Activated CD4-positive, alpha-beta T cell treated with anti-CD3 and anti-CD28 coated beads, Interleukin-2, amount 10 ng/mL, durations not matched to agents 7 days and 5 days (primary cell): ENCODE results near the gene PDE4D. TPM values are rescaled to one million over a fixed set of nuclear protein-coding genes. Genes with fewer than 3 reads are reported as not detected.
A peak's percentile ranks its signal among the peaks of the same experiment; 100 is the strongest.
"Not testable (repeated sequence)": the region's sequence is repeated elsewhere in the genome, so short reads cannot be mapped to it uniquely, and the experiment has no call there.

Source experiments
- CTCF ChIA-PET: fragments of 350-600 bp; sonication (Branson Sonifier 250); formaldehyde crosslinking; loops from one replicate; lab custom pipeline; 2021; ENCODE audit warnings: antibody characterized with exemption; lab: Charles Lee
- POLR2A ChIA-PET: fragments of 350-600 bp; sonication (Branson Sonifier 250); formaldehyde crosslinking; loops from one replicate; lab custom pipeline; 2021; ENCODE audit warnings: antibody characterized with exemption; lab: Charles Lee
- DNase-seq: peaks from one replicate; pipeline ENCODE4 v3.0.0-alpha.2; 2020
- H3K27ac Mint-ChIP-seq: one replicate; pipeline ENCODE4 v1.8.0; 2021; ENCODE audit warnings: mild to moderate bottlenecking, moderate library complexity, mixed read lengths
- H3K27me3 Mint-ChIP-seq: one replicate; pipeline ENCODE4 v1.8.0; 2021; ENCODE audit warnings: mixed read lengths
- H3K36me3 Mint-ChIP-seq: one replicate; pipeline ENCODE4 v1.8.0; 2021; ENCODE audit warnings: low read depth, mixed read lengths
- H3K4me1 Mint-ChIP-seq: one replicate; pipeline ENCODE4 v1.8.0; 2021; ENCODE audit warnings: mixed read lengths
- H3K4me3 Mint-ChIP-seq: one replicate; pipeline ENCODE4 v1.8.0; 2021; ENCODE audit warnings: mild to moderate bottlenecking, moderate library complexity, mixed read lengths
- H3K9me3 Mint-ChIP-seq: one replicate; pipeline ENCODE4 v1.8.0; 2021; ENCODE audit warnings: mixed read lengths
- total RNA-seq, 2 experiments: library from RNA; stranded (reverse); gene quantifications; one replicate each; pipeline ENCODE4 v1.2.3, GENCODE V29; 2021

The PDE4D gene
- total RNA-seq, 2 experiments from 2014 or later, result 62.0 to 67.8 TPM

DNA sequence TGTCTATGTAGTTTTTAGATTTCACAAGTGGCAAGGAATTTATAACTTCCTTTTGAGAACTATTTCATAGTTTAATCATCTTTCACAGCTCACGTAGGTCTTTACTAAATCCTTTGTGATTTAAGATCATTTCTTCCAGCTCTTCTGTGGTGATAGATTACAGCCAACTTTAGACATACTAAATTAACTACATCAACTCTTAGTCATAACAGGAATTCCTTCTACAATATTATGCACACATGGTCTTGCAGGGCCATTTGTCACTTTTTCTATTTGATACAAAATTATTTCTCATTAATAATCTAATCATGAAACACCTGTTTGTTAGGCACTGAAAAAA lies 208.4 kb downstream of the PDE4D start:
- Mint-ChIP-seq H3K4me3 (no peak overlapping the region), H3K36me3 (no peaks in the 10 kb centered on the region), H3K9me3 (no peaks in the 10 kb centered on the region), H3K27me3 (peaks cover 10% of the 10 kb centered on the region), H3K4me1 (no peaks in the 10 kb centered on the region), H3K27ac (no peak overlapping the region)
- no peak for DNase-seq
- CTCF ChIA-PET, result no interaction called here
- POLR2A ChIA-PET, result no interaction called here

DNA sequence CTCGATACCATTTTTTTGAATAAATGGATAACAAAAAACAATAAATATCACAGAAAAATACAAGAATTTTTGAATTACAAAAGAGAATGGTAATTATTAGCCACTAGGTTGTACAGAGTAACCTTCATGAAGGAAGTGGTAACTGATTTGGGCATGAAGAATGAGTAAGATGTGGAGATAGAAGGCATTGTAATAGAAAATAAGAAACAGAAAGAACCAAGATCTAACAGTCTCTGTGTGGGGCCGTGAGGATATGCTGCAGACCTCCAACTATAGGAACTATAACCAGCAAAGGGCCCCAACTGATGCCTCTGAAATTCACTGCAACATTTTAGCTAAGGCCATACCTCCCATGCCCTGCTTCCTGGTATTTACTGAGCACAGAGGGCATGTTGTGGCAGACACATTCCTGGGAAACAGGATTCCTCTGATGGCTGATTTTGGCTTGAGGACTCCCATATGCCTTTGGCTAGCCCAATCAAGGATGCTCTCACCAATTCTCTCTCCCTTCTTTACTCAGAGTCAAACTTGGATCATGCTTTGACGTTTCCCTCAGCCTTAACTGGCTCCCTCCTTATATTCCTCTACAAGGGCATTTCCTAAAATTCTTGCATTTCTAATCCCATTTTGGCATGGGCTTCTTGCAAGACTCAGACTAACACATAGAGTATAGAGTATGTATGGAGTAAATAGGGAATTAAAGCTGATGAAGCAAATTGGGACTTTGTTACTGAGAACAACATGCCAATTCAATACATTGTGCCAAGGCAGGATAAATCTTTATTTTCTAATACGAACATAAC lies 208.9 kb downstream of the PDE4D start:
- POLR2A ChIA-PET, result no interaction called here
- no peaks in the 10 kb centered on the region for H3K4me1 Mint-ChIP-seq
- H3K4me3 Mint-ChIP-seq, result no peak overlapping the region
- no peaks in the 10 kb centered on the region for H3K36me3 Mint-ChIP-seq
- H3K27me3 Mint-ChIP-seq, result peaks cover 10% of the 10 kb centered on the region
- H3K9me3 Mint-ChIP-seq, result no peaks in the 10 kb centered on the region
- H3K27ac Mint-ChIP-seq, result no peak overlapping the region
- no peak for DNase-seq
- CTCF ChIA-PET, result no interaction called here

DNA sequence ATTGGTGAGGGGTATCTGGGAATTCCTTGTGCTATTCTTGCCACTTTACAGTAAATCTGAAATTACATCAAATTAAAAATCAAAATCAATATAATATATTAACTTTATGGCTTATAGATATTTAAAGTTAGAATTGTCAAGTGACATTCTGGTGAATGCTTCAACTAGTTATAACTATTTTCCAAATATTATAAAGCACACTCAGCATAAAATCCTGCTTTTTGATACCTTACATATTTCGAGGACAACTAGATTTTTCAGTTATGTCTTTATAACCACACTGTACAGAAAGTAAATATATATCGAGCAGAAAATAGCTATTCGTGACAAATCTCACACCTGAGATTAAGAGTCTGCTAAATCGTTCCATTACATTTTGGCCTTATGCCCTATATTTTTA lies 210.2 kb downstream of the PDE4D start:
- Mint-ChIP-seq H3K9me3 (no peaks in the 10 kb centered on the region), H3K4me3 (no peak overlapping the region), H3K27ac (no peak overlapping the region), H3K27me3 (peaks cover 14% of the 10 kb centered on the region), H3K4me1 (no peaks in the 10 kb centered on the region), H3K36me3 (no peaks in the 10 kb centered on the region)
- POLR2A ChIA-PET, result no interaction called here
- no peak for DNase-seq
- CTCF ChIA-PET, result no interaction called here

DNA sequence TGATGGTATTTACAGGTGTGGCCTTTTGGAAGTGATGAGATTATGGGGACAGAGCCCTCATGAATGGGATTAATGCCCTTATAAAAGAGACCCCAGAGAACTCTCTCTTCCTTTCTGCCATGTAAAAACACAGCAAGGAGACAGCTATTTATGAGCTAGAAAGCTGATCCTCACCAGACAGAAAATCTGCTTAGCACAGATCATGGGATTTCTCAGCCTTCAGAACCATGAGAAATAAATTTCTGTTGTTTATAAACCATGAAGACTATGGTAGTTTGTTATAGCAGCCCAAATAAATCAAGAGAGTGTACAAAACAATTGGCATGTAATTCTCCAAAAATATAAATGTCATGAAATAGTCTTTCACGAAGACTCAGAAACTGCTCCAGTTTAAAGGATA lies 211.0 kb downstream of the PDE4D start:
- H3K4me1 Mint-ChIP-seq, result no peaks in the 10 kb centered on the region
- H3K9me3 Mint-ChIP-seq, result no peaks in the 10 kb centered on the region
- H3K36me3 Mint-ChIP-seq, result no peaks in the 10 kb centered on the region
- ChIA-PET CTCF (interaction anchor here (0.9 kb wide), 1 partner anchor 17 kb away, joined by 3 read pairs; no protein-coding TSS in a partner anchor), POLR2A (no interaction called here)
- no peak overlapping the region for H3K27ac Mint-ChIP-seq
- H3K4me3 Mint-ChIP-seq, result no peak overlapping the region
- H3K27me3 Mint-ChIP-seq, result peaks cover 14% of the 10 kb centered on the region
- DNase-seq, result no peak

DNA sequence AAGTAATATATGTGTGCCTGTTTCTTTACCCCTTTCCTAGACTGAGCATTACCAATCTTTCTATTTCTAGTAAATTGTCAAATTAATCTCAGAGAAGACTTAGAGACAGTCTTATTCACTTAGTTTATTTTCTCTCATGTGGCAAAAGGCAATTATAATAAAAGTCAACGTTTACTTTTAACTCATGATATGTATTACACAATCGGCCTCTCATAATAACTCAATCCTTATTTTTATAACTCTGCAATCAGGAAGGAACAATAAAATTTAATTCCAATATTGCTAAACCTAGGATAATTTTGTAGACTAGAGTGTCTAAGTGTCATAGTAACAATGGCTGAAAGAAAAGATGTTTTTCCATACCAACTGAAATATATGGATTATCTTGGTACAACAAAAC lies 214.6 kb downstream of the PDE4D start:
- no peaks in the 10 kb centered on the region for H3K36me3 Mint-ChIP-seq
- no peaks in the 10 kb centered on the region for H3K4me1 Mint-ChIP-seq
- no peaks in the 10 kb centered on the region for H3K9me3 Mint-ChIP-seq
- ChIA-PET POLR2A (no interaction called here), CTCF (no interaction called here)
- H3K27me3 Mint-ChIP-seq, result peaks cover 18% of the 10 kb centered on the region
- no peak overlapping the region for H3K27ac Mint-ChIP-seq
- DNase-seq, result no peak
- no peak overlapping the region for H3K4me3 Mint-ChIP-seq

DNA sequence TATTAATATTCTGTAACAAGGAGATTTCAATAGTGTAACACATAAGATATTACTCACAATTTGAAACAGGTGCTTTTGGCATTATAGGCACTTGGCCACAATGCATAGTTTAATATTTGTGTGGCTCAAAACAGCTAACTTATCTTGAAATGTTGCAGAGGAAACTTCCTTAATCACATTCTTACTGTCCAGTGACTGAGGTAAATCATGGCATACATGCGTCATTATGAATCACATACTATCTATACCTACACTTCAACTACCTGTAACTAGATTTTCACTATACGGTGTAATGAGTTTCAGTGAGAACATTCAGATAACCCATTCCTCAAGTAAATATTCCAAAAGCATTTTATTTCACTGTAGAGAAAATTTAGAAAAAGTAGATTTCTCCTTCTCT lies 218.8 kb downstream of the PDE4D start:
- ChIA-PET CTCF (no interaction called here), POLR2A (no interaction called here)
- Mint-ChIP-seq H3K27me3 (peaks cover 17% of the 10 kb centered on the region), H3K4me3 (no peak overlapping the region), H3K4me1 (no peaks in the 10 kb centered on the region), H3K27ac (no peak overlapping the region), H3K36me3 (no peaks in the 10 kb centered on the region), H3K9me3 (no peaks in the 10 kb centered on the region)
- DNase-seq, result no peak

DNA sequence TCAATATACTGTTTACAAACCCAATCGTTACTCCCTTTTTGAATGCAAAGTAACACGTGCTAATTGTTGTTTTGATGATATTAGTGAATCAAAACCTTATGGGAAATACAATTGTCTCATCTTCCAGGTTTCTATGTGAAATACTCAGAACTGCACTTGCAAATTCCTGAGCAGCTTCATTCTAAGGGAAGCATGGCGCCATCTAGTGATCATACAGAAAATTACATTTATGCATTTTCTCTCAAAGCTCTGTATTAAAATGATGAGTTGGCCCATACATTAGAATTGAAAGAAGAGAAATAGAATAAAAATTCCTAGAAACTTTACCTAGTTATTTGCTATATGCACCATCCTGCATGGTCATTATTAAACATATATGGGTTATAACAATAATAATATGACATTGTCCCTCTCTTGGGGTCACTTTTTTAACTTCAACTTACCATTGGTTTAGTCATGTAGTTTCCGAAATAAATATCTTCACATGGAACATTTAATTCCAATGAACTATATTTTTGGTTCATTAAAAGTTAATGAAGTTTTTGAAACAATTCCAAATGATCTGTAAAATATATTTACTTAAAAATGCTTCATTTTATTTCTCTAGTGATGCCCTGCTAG lies 220.0 kb downstream of the PDE4D start:
- Mint-ChIP-seq H3K4me1 (no peaks in the 10 kb centered on the region), H3K36me3 (no peaks in the 10 kb centered on the region), H3K4me3 (no peak overlapping the region), H3K27ac (no peak overlapping the region), H3K9me3 (no peaks in the 10 kb centered on the region), H3K27me3 (peaks cover 10% of the 10 kb centered on the region)
- POLR2A ChIA-PET, result no interaction called here
- peak; percentile 17 for DNase-seq
- CTCF ChIA-PET, result interaction anchor here (0.7 to 1.4 kb wide), 4 partner anchors 13 to 284 kb away, joined by 3 to 7 read pairs (median 4); no protein-coding TSS in a partner anchor

DNA sequence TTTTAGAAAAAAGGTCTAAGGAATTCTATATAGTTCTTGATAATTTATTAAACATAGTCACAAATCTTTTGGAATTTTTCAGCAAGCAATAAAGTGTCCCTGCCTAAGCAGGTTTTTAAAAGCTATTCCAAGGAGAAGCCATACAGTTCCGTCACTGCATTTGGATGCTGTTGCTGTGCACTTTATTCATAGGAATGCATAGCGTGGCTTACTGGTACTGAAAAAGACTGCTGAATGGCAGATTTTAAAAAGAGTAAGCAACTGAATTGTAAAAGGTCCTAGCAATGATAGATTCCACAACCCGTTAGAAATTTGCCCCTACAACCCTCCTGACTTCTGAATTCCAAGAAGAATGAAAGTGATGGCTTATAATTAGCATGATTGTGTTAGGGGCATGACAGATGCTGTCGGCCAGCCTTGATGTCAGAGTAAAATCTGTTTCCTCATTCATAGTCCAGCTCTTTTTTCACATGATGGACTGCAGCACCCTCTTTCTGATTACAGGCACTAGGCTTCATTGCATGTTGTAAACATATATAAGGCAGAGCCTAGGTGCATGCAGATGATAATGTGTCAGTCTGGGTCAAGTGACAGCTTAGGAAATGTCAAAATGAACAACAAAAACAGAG lies 227.0 kb downstream of the PDE4D start:
- Mint-ChIP-seq H3K4me3 (no peak overlapping the region), H3K4me1 (peaks cover 9% of the 10 kb centered on the region), H3K27ac (no peak overlapping the region), H3K9me3 (no peaks in the 10 kb centered on the region), H3K36me3 (no peaks in the 10 kb centered on the region), H3K27me3 (no peaks in the 10 kb centered on the region)
- no peak for DNase-seq
- POLR2A ChIA-PET, result no interaction called here
- CTCF ChIA-PET, result no interaction called here

DNA sequence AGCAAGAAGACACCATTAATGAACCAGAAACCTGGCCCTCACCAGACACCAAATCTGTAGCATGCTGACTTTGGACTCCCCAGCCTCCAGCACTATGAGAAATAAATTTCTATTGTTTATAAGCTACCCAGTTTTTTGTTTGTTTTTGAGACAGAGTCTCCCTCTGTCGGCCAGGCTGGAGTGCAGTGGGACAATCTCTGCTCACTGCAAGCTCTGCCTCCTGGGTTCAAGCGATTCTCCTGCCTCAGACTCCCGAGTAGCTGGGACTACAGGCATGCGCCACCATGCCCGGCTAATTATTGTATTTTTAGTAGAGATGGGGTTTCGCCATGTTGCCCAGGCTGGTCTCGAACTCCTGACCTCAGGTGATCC lies 227.7 kb downstream of the PDE4D start:
- H3K9me3 Mint-ChIP-seq, H3K27ac Mint-ChIP-seq, POLR2A ChIA-PET, H3K36me3 Mint-ChIP-seq, H3K27me3 Mint-ChIP-seq, H3K4me3 Mint-ChIP-seq, DNase-seq: not testable (repeated sequence)
- CTCF ChIA-PET, result interaction anchor here (0.7 kb wide), 1 partner anchor 17 kb away, joined by 3 read pairs; no protein-coding TSS in a partner anchor
- H3K4me1 Mint-ChIP-seq, result peaks cover 12% of the 10 kb centered on the region

DNA sequence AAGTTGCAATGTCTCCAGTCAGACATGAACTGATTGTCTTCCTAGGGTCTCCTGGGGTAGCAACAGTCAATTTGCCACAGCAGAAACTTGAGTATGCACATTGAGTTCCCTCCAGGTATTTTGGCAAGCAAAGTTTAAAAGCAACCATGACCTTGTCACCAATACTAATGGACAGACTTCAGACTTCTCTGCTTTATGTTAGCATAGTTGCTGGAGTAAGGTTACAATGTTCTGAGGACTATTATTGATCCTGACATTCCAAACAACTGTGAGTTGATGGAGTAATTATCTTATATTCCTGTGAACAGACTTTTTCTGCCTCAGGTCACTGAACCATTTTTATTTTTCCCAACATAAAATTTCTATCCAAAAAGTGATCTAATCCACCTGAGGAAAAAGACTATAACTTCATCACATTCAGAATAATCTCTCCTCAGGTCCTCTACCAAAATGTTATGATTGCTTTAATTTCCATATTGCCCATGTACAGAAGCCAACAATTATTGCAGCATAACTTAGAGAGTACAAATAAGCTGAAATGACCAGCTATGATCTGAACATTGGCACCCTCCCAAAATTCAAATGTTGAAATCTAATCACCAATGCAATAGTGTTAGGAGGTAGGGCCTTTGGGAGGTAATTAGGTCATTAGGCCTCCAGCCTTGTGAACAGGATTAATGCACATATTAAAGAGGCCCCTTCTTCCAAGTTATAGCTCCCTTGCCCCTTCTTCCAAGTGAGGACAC lies 228.3 kb downstream of the PDE4D start:
- Mint-ChIP-seq H3K4me1 (peaks cover 16% of the 10 kb centered on the region), H3K36me3 (no peaks in the 10 kb centered on the region), H3K4me3 (no peak overlapping the region), H3K9me3 (no peaks in the 10 kb centered on the region), H3K27ac (no peak overlapping the region), H3K27me3 (no peaks in the 10 kb centered on the region)
- DNase-seq, result no peak
- ChIA-PET POLR2A (no interaction called here), CTCF (interaction anchor here (0.7 to 0.9 kb wide), 2 partner anchors 17 to 59 kb away, joined by 3 read pairs; no protein-coding TSS in a partner anchor)

DNA sequence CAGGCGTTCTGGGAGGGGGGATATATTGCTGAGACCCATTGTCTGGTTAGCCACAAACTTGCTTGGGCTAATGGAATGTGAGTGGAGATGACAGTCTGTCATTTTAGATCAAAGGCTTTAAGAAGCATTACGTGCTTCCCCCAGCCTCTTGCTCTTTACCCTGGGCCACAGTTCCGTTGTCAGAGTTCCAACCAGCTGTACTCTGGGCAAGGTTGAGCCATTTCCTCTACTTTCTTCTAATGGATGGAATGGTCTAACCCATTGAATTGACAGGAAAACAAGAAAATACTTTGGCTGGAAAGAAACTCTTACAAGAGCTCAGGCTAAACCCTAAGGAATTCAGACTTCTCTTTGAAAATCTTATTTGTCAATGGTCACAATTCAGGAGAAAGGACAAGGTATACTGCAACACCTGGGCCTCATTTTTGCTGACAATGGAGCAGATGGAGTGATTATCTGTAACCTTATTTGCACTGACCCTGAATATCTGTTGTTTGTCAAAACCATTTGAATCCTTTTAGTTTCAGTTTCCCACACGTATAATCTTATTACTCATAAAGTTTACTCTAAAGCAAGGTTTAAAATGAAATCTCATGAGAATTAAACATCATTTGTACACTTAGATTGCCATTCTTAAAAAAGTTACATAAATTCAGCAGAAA lies 231.4 kb downstream of the PDE4D start:
- CTCF ChIA-PET, result interaction anchor here (0.6 kb wide), 1 partner anchor 31 kb away, joined by 3 read pairs; no protein-coding TSS in a partner anchor
- Mint-ChIP-seq H3K27ac (peak overlapping the region; percentile 42), H3K36me3 (no peaks in the 10 kb centered on the region), H3K9me3 (no peaks in the 10 kb centered on the region), H3K4me3 (no peak overlapping the region), H3K27me3 (no peaks in the 10 kb centered on the region), H3K4me1 (peaks cover 18% of the 10 kb centered on the region)
- no peak for DNase-seq
- POLR2A ChIA-PET, result no interaction called here

DNA sequence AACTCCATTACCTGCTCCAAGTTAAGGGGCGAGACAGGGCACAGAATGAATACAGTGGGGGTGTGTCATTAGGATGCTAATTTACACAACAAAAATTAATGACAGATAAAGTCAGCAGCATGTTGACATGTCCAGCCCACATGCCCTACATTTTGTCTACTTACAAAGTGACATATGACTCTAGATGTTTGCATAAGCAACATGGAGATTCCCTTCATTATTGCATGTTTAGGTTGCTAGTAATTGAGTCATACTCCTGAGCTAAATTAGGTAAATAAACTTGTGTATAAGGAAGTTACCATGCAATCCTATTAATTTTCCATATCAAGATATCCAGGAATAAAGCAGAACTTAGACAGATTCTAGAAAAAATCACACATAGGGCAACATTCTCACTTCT lies 232.2 kb downstream of the PDE4D start:
- Mint-ChIP-seq H3K4me3 (no peak overlapping the region), H3K9me3 (no peaks in the 10 kb centered on the region), H3K27me3 (no peaks in the 10 kb centered on the region), H3K4me1 (peaks cover 22% of the 10 kb centered on the region), H3K27ac (no peak overlapping the region), H3K36me3 (no peaks in the 10 kb centered on the region)
- ChIA-PET CTCF (interaction anchor here (1.6 kb wide), 1 partner anchor 12 kb away, joined by 6 read pairs; no protein-coding TSS in a partner anchor), POLR2A (no interaction called here)
- DNase-seq, result no peak
